ENCODE data around the gene BMPR1B.
"Not testable (repeated sequence)": the region's sequence is repeated elsewhere in the genome, so short reads cannot be mapped to it uniquely, and the experiment has no call there.

Gene BMPR1B

DNA sequence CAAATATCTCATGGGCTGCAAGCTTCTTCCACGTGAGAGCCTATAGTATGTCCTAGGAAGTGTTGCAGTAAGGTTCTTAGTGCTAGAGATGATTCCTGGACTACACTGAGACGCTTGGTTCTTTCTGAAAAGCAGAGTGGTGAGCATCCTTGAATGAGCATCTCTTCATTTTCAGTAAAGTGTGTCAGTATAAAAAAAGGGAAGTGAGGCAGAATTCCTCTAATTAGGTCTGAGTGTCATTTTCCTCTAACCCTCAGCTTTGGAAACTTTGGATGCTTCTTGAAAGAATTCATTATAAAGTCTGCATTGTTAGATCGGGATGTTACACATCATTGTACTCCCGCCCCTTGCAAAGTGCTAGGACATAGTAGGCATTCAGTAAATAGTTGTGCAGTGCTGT lies 5.2 kb downstream of the BMPR1B start:
- DNase-seq (ENCODE audit: low spot score): no peak

DNA sequence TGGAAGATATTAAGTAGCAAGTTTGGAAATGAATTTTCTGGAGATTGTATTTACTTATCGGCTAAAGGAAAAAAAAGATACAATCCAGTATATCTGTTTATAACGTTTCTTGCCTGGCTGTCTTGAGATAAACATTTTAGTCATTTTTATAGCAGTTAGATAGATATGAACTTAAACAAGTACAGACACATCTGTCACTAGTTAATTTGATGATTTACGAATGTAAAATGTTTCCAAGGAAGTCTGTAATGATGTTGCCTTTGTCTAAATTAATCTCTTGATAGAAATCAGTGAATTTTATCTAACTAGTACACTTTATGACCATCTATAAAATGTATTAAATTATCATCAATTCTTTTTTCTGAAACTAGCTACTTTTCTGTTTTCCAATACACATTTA lies 5.7 kb downstream of the BMPR1B start:
- DNase-seq (ENCODE audit: low spot score): no peak

DNA sequence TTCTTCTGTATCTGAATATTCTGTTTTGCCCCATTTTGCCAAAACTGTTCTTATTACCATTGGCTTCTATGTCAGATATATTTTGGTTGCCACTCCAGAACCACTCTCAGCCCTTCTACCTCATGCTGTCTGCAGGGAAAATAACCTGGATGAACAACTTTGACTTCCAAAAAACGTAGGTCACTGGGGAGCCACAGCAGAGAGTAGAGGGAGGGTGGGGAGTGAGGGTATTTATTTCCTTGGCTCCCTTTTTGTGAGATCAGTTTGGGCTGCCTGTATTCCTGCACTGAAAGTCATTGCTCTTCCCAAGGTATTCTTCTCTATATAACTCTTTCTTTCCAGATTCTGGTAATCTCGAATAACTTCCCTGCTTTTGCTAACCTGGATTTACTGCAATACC lies 6.3 kb downstream of the BMPR1B start:
- no peak for DNase-seq (ENCODE audit: low spot score)

GRCh38 chr4:94765174-94765573 lies 7.4 kb downstream of the BMPR1B start:
- no peak for DNase-seq (ENCODE audit: low spot score)

GRCh38 chr4:94765648-94766047 lies 7.9 kb downstream of the BMPR1B start:
- DNase-seq (ENCODE audit: low spot score): no peak

DNA sequence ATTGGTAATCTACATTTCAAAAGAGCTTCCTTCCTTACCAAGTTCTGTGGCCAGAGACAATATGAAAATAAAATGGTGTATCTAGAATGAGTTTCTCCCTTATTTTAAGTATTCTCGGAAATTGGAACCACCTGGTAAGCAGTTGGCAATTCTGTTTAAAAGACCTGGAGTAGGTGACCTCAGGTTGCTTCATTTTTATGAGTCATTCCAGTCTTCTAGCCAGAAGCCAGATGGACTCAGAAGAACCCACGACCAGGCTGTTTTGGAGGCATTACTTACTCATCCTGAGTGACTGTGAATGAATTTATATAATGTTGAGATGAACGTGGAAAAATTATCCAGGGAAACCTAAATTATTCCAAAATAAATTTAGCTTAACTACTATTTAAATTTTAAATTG lies 9.1 kb downstream of the BMPR1B start:
- no peak for DNase-seq (ENCODE audit: low spot score)

DNA sequence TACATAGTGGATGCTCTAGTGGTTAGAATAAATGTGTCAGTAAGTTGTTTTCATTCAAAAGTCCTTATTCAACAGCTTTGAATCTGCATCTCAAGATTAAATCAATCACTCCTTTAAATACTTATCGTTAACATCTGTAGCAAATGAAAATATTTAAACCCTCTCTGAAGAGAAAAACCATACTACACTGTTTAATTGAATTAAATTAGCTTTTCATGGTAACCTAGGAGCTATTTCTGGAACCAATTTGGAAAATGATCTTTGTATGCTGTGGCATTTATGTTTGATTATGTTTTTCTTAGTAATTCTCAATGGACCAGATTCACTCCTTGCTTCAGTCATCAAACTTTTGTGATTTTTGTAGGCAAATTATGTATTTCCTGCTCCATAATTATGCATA lies 9.7 kb downstream of the BMPR1B start:
- no peak for DNase-seq (ENCODE audit: low spot score)

DNA sequence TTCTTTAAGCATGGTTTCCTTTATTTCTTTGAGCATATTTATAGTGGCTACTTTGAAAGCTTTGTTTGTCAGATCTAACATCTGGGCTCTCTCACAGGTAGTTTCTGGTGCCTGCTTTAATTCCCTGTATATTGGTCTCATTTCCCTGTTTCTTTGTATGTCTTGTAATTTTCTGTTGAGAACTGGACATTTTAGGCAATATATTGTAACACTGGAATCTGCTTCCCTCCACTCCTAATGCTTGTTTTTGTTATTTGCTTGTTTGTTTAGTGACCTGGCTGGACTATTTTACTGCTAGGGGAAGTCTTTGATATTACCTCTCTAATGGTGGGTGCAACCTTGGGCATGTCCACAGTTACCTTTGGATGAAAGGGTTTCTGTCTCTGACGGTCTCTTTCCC lies 25.0 kb downstream of the BMPR1B start:
- DNase-seq (ENCODE audit: low spot score): no peak

GRCh38 chr4:94791701-94792100 lies 33.9 kb downstream of the BMPR1B start:
- DNase-seq (ENCODE audit: low spot score): no peak

DNA sequence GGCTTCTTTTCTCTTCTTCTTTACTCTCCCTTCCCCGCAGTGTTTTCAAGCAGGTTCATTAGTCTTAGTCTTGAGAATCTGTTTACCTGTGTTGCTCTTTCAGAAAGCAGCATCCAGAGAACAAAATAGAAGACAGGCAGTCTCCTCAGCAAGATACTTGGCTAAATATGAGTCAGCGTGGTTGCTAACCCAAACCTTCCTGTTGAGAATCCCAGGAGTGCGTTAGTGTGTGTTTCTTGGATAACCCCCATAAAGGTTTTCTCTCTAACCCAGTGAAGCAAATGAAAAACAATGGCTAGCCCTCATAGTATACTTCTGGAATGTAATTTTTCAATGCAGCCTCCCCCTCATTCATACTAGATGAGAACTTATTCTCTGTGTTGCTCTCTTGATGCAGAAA lies 41.1 kb downstream of the BMPR1B start:
- DNase-seq (ENCODE audit: low spot score): no peak

DNA sequence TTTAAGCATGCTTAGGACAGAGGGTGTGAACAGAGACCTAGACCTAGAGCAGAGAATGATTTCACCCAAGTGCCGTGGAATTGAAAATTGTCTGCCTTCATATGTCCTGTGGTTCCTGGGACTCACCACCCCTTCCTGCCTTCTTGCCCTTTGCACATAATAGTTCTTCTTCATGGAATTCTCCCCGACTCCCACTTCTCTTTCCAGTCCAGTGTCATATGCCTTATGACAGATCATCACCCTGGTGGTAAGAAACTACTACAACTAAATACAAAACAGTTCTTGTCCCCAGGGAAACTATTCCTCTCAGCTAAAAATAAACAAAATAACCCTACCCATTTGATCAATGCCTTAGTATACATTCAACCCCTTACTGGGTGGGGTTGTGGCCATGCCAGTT lies 43.3 kb downstream of the BMPR1B start:
- no peak for DNase-seq (ENCODE audit: low spot score)

DNA sequence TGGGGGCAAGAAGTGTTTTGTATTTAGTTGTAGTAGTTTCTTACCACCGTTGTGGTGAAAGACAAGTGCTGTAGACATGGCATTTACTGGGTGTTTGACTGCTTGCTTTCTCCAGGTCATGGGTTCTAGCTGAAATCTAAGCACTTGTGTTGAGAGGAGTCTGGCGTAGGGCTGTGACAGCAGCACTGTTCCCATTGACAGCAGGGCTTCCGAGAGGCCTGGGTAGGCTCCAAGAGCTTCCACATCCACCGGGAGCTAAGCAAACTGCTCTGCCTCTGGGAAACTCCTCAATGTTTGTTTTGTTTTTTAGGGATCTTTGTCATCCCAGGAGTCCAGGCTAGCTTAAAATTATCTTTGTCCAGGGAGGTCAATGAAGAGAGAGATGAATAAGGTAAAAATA lies 44.3 kb downstream of the BMPR1B start:
- no peak for DNase-seq (ENCODE audit: low spot score)

DNA sequence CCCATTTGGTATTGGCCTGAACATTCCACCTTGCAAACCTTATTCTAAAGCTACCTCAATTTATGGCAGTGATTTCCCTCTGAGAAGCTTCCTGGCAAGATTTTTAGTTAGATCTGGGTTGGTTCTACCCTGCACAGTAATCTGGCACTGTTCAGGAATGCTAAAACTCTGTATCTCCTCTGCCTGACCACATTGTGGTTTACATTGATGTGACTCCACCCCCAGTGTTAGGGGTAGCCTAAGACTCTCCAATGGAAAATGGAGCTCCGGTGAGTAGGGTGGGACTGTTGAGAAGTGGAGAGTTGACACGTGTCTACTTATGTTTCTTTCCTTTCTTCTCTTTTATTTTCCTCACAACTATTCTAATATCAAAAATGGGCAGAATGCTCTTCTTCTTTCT lies 45.4 kb downstream of the BMPR1B start:
- no peak for DNase-seq (ENCODE audit: low spot score)

GRCh38 chr4:94804650-94805049 lies 46.9 kb downstream of the BMPR1B start:
- DNase-seq (ENCODE audit: low spot score): no peak

GRCh38 chr4:94806376-94806775 lies 48.6 kb downstream of the BMPR1B start:
- DNase-seq (ENCODE audit: low spot score): no peak

- no peak for DNase-seq (ENCODE audit: low spot score)
Observed at GRCh38 chr4:94811643-94812042, 53.9 kb downstream of the BMPR1B start.

- DNase-seq (ENCODE audit: low spot score): no peak
Observed at GRCh38 chr4:94813221-94813620, 55.5 kb downstream of the BMPR1B start.

GRCh38 chr4:94814237-94814636 lies 56.5 kb downstream of the BMPR1B start:
- no peak for DNase-seq (ENCODE audit: low spot score)

GRCh38 chr4:94819371-94820168 lies 61.8 kb downstream of the BMPR1B start:
- DNase-seq (ENCODE audit: low spot score): no peak

DNA sequence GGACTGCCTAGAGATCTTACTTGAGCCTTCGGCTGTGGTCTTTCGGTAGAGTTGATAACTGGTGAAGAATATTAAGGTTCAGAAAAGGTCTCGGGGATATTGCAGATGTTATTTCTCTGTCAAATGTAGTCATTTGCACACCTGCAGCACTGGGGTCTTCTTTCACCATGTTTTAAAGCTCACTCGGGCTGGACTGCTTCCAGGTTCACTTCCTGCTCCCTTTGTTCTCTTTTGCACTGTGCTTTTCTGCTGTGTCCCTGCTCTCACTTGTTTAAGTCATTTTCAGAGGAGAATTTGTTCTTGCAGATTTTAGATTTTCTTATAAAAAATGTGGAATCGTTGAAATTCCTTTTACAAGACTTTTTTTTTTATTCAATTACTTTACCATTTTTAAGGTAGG lies 68.5 kb downstream of the BMPR1B start:
- DNase-seq (ENCODE audit: low spot score): no peak

- no peak for DNase-seq (ENCODE audit: low spot score)
Observed at GRCh38 chr4:94827481-94828110, 69.8 kb downstream of the BMPR1B start.

GRCh38 chr4:94828882-94829281 lies 71.1 kb downstream of the BMPR1B start:
- no peak for DNase-seq (ENCODE audit: low spot score)

DNA sequence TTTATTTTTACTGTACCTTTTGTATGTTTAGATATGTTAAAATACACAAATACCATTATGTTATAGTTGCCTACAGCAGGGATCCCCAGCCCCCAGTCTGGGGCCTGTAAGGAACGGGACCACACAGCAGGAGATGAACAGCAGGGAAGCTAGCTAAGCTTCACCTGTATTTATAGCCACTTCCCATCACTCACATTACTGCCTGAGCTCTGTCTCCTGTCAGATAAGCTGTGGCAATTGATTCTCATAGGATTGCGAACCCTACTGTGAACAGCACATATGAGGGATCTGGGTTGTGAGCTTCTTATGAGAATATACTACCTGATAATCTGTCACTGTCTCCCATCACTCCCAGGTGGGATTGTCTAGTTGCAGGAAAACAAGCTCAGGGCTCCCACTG lies 73.9 kb downstream of the BMPR1B start:
- DNase-seq (ENCODE audit: low spot score): no peak

GRCh38 chr4:94832329-94832728 lies 74.6 kb downstream of the BMPR1B start:
- not testable (repeated sequence) for DNase-seq (ENCODE audit: low spot score)

All from CD4-positive, alpha-beta T cell treated with Interleukin-15 for 4 hours (primary cell).